Renal pelvis (tissue), 12 donors: ENCODE data around the gene YY1. TPM values are rescaled to one million over a fixed set of nuclear protein-coding genes. Genes with fewer than 3 reads are reported as not detected.
"Not testable (repeated sequence)": the region's sequence is repeated elsewhere in the genome, so short reads cannot be mapped to it uniquely, and the experiment has no call there.

Experiments
- DNase-seq: peaks from one replicate; pipeline ENCODE4 v3.0.0-alpha.2; 2013
- long read RNA-seq, 16 experiments: transcript quantifications; one replicate each; lab custom pipeline, GENCODE V29; 2026
- polyA plus RNA-seq, 3 donors: library from polyadenylated mRNA; unstranded; fragments of 120-200 nt; gene quantifications; one replicate each; pipeline ENCODE4 v1.2.1, GENCODE V29; 2013; ENCODE audit not compliant: insufficient read length in 3 of 3

Gene YY1
- 100 to 1,000 TPM; 126 to 129 (median 126) TPM for polyA plus RNA-seq
- long read RNA-seq, donor 1, full-length matches to known transcripts = 61 of 80 reads
- long read RNA-seq, donor 1, partial matches to known transcripts = 19 of 80 reads
- long read RNA-seq, donor 1, other reads (novel, unspliced or antisense) = 0 of 80 reads
- long read RNA-seq, donor 2, full-length matches to known transcripts = 67 of 73 reads
- long read RNA-seq, donor 2, partial matches to known transcripts = 6 of 73 reads
- long read RNA-seq, donor 2, other reads (novel, unspliced or antisense) = 0 of 73 reads
- long read RNA-seq, donor 3, full-length matches to known transcripts = 67 of 113 reads
- long read RNA-seq, donor 3, partial matches to known transcripts = 46 of 113 reads
- long read RNA-seq, donor 3, other reads (novel, unspliced or antisense) = 0 of 113 reads
- long read RNA-seq, donor 4, full-length matches to known transcripts = 54 of 66 reads
- long read RNA-seq, donor 4, partial matches to known transcripts = 12 of 66 reads
- long read RNA-seq, donor 4, other reads (novel, unspliced or antisense) = 0 of 66 reads
- long read RNA-seq, donor 5, full-length matches to known transcripts = 46 of 69 reads
- long read RNA-seq, donor 5, partial matches to known transcripts = 23 of 69 reads
- long read RNA-seq, donor 5, other reads (novel, unspliced or antisense) = 0 of 69 reads
- long read RNA-seq, donor 6, full-length matches to known transcripts = 67 of 161 reads
- long read RNA-seq, donor 6, partial matches to known transcripts = 94 of 161 reads
- long read RNA-seq, donor 6, other reads (novel, unspliced or antisense) = 0 of 161 reads
- long read RNA-seq, donor 7, full-length matches to known transcripts = 111 of 144 reads
- long read RNA-seq, donor 7, partial matches to known transcripts = 33 of 144 reads
- long read RNA-seq, donor 7, other reads (novel, unspliced or antisense) = 0 of 144 reads
- long read RNA-seq, donor 8, full-length matches to known transcripts = 33 of 42 reads
- long read RNA-seq, donor 8, partial matches to known transcripts = 9 of 42 reads
- long read RNA-seq, donor 8, other reads (novel, unspliced or antisense) = 0 of 42 reads
- long read RNA-seq, donor 9, full-length matches to known transcripts = 83 of 99 reads
- long read RNA-seq, donor 9, partial matches to known transcripts = 16 of 99 reads
- long read RNA-seq, donor 9, other reads (novel, unspliced or antisense) = 0 of 99 reads
- long read RNA-seq, donor 10, full-length matches to known transcripts = 71 of 111 reads
- long read RNA-seq, donor 10, partial matches to known transcripts = 40 of 111 reads
- long read RNA-seq, donor 10, other reads (novel, unspliced or antisense) = 0 of 111 reads
- long read RNA-seq, donor 11, full-length matches to known transcripts = 70 of 103 reads
- long read RNA-seq, donor 11, partial matches to known transcripts = 33 of 103 reads
- long read RNA-seq, donor 11, other reads (novel, unspliced or antisense) = 0 of 103 reads
- long read RNA-seq, donor 12, full-length matches to known transcripts = 88 of 99 reads
- long read RNA-seq, donor 12, partial matches to known transcripts = 11 of 99 reads
- long read RNA-seq, donor 12, other reads (novel, unspliced or antisense) = 0 of 99 reads
- long read RNA-seq, donor 13, full-length matches to known transcripts = 62 of 67 reads
- long read RNA-seq, donor 13, partial matches to known transcripts = 5 of 67 reads
- long read RNA-seq, donor 13, other reads (novel, unspliced or antisense) = 0 of 67 reads
- long read RNA-seq, donor 14 = 0 reads
- long read RNA-seq, donor 15 = 0 reads
- long read RNA-seq, donor 16, full-length matches to known transcripts = 94 of 109 reads
- long read RNA-seq, donor 16, partial matches to known transcripts = 15 of 109 reads
- long read RNA-seq, donor 16, other reads (novel, unspliced or antisense) = 0 of 109 reads

DNA sequence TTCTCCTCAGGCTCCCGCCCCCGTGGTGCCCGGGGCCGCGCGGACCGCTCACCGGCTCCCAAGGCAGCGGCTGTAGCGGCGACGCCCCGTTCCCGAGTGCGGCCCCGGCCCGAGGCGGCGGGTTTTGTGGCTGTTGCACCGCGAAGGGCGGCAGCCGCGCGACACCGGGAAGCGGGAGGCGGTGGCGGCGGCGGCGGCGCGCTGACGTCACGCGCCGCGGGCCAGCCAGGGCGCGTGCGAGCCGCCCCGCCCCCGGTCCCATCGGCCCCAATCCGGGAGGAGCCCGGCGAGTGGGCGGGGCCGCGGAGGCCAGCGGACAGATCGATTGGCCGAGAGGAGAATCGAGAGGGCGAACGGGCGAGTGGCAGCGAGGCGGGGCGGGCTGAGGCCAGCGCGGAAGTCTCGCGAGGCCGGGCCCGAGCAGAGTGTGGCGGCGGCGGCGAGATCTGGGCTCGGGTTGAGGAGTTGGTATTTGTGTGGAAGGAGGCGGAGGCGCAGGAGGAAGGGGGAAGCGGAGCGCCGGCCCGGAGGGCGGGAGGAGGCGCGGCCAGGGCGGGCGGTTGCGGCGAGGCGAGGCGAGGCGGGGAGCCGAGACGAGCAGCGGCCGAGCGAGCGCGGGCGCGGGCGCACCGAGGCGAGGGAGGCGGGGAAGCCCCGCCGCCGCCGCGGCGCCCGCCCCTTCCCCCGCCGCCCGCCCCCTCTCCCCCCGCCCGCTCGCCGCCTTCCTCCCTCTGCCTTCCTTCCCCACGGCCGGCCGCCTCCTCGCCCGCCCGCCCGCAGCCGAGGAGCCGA lies at the start of gene YY1:
TSS of gene YY1 (plus strand) at position 726 of the 792 bp plus-strand sequence. CDS start 101 bp downstream, outside the sequence.
- DNase-seq = peak; percentile 98

DNA sequence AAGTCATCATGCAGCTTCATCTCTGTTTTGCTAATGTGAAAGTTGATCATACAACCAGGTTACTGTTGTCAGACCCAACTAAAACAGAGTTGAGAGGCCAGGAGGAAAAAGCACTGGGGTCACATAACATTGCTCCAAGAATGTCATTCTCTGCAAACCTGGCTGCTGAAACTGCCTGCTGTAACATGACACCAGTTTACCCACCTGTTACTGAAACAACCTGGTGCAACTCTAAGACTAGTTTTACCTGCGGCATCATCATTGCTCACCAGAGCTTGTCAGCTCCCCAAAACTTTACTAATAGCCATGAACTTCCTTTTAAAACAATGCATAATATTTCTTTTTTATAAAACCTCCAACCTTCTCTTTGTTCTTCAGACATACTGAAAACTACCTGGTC lies 48.8 kb upstream of the YY1 start:
- DNase-seq = peak; percentile 10

DNA sequence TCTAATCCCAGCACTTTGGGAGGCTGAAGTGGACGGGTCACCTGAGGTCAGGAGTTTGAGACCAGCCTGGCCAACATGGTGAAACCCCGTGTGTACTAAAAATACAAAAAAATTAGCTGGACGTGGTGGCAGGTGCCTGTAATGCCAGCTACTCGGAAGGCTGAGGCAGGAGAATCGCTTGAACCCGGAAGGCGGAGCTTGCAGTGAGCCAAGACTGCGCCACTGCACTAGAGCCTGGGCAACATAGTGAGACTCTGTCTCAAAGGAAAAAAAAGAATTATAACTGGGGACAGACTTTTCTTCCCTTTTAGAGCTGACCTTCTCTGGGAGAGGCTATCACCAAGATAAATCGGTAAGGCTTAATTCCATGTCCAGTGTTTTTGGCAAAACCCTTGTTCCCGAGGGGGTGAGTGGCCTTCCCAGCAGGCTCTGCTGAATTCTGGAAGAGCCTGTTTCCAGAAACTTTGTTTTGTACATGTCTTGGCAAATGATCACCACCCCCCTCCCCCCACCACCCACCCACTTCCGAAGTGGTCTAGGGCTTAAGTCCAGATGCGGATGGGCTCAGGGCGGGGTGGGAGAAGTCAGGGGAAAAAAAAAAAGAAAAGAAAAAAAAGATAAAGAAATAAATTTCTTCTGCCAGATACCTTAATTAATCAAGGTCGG lies 47.2 kb upstream of the YY1 start:
- no peak for DNase-seq

DNA sequence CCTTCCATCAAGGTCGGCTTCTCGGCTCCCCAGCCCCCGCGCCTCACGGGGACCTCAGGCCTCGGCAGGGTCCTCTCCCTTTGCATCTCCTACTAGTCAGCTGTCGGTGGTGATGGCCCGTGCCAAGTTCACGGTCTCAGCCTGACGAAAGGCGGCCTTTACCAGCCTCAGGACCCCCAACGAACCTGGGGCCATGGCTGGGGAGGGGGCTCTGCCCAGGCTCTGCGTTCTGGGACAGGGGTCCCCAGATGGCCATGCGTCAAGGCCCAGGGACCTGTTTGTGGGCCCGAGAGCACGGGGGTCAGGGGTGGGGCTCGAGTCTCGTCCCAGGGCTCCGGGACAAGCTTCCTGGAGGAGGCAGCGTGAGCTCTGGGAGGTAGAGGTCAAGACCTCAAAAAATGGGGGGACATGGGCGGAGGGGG lies 46.7 kb upstream of the YY1 start:
- no peak for DNase-seq

DNA sequence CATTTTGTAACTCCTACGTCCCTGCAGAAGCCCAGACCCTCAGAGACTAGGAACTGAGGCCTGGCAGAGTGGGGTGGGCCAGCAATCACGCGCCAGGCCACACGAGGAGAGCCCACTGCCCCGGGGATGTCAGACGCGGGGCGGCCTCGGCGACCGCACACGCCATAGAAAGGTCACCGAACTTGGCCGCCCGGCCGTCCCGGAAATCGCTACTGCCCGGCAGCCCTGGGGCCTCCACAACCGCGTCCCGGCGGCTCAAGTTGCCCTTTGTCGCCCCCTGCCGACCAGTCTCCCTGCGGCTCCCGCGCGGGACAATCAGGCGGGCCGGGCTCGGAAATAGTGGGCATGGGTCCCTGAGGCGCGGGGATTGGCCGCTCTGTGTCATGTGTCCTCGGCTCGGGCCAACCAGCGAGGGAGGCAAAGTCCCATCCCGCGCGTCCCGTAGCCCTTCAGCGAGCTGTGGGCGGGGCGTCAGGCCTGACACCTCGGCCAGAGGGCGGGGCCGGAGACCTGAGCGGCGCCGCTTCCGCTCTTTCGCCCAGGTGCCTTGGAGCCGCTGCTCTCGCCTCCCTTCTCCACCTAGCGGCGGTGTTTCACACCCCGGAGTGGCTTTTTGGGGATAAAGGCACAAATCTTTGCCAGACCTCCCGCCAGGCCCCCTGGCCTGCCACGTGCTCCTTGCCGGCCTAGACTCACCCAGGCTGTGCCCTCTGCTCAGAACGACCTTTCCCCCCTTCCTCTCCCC lies 46.1 kb upstream of the YY1 start:
- DNase-seq = peak; percentile 99

DNA sequence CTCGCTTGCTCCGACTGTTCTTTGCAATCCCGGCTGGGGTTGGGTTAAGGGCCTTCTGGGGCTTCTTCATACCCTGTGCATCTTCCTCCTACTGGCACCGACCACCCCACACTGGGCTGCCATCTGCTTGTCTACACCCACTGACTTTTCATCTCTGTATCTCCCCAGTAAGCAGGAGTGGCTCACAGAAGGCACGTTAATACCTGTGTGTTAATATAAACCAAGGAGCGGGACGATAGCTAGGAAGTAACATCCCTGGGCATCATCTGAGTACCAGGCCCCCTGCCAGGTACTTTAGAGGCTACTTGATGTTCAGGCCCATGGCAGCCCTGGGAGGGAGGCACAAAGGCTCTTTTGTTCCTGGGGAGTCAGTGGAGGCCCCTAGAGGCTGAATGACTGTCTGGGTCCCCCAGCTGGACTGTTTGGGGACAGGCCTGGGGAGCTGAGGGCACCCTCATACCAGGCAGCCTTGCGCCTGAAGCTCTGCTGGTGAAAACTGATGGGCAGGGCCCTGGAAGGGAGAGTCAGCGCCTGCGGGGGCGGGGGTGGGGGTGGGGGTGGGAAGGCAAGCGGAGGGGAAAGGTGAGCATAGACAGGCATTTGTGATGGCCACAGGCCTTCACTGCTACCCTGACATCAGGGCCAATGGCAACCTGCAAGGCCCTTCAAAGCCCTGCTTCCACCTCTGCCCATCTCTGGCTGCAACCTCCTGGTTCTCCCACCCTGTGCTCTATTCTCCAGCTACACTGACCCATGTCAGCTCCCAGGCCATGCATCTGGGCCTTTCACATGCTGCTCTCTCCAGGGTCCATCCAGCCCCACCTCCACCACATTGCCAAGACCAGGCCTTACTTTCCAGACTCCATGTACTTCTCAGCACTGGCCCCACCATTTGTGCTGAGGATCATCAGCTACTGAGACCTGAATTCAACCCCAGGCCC lies 45.3 kb upstream of the YY1 start:
- no peak for DNase-seq

DNA sequence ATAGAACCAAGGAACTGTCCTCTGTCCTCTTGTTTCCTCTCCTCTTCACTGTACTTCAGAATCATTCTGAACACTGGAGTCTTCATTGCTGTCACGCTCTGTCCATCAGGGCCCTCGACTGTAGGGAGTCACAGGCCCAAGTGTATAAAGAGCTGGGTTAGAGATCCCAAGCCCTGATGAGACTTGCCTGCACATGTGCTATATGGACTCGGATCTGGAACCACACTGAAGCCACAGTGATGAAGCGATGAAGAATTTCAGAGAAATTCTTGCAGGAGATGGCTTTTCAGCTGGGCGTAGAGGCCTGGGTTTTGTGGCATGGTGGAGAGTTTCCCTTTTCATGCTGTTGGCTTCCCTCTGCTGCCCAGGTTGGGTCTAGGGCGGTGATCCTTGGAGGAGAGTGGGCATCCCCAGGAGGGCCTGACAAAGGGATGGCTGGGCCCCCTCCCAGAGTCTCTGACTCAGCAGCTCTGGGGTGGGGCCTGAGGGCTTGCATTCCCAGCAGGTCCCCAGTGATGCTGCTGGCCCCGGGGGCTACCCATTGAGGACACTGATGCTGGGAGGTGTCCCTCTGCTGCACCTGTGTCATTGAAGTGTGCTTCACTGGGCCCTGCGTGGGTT lies 39.6 kb upstream of the YY1 start:
- no peak for DNase-seq

DNA sequence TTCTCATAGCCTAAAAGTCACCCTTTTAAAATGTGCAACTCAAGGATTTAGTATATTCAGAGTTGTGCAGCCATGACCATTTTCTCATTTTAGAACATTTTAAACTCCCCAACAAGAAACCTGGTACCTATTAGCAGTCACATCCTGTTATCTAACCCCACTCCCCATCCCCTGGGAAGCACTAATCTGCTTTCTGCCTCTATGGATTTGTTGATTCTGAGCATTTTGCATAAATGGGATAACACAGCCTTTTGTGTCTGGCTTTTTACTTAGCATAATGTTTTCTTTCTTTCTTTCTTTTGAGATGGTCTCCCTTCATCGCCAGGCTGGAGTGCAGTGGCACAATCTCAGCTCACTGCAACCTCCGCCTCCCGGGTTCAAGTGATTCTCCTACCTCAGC lies 38.6 kb upstream of the YY1 start:
- no peak for DNase-seq

DNA sequence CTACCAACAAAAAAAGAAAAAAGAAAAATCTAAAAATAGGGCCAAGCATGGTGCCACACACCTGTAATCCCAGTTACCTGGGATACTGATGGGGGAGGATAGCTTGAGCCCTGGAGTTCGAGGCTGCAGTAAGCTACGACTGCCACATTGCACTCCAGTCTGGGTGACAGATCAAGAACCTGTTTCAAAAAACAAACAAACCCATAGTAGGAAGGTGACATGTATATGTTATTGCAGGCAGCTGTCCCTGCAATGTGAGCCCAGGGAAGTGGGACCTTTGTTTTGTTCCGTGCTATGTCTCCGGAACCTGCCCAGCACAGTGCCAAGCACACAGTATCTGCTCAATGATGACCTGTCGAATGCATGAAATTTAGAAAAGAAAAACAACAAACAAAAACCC lies 37.2 kb upstream of the YY1 start:
- no peak for DNase-seq

DNA sequence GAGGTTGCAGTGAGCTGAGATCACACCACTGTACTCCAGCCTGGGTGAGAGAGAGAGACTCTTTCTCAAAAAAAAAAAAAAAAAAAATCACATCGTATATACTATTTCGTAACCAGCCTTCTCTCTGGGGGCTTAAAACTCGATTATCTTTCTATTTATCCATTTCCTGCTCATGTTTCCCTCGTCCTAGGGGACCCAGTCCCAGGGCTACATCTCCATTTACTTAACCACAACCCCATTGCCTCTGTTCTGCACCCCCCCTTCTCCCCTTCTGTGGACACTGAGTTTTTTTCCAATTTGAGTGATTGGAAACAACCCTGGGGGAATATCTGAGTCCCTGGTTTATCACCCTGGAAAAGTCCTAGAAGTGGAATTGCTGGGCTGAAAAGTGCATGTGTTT lies 36.2 kb upstream of the YY1 start:
- DNase-seq = no peak

DNA sequence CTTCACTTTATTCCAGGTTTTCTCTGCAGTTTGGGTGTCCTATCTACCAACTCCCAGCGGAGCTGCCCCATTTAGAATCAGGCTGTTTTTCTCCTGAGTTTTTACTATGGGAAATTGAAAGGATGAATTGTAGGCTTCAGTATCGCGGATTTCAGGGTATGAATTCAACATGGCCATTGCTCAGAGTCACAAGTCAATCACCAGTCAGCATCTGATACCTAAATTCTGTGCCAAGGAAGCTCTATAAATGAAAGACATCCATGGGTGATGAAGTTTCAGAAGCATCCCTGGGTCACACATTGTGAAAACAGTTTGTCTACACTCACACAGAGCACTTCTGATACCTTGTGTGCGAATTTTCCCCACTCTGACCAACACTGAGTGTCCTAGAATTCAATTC lies 35.8 kb upstream of the YY1 start:
- no peak for DNase-seq

DNA sequence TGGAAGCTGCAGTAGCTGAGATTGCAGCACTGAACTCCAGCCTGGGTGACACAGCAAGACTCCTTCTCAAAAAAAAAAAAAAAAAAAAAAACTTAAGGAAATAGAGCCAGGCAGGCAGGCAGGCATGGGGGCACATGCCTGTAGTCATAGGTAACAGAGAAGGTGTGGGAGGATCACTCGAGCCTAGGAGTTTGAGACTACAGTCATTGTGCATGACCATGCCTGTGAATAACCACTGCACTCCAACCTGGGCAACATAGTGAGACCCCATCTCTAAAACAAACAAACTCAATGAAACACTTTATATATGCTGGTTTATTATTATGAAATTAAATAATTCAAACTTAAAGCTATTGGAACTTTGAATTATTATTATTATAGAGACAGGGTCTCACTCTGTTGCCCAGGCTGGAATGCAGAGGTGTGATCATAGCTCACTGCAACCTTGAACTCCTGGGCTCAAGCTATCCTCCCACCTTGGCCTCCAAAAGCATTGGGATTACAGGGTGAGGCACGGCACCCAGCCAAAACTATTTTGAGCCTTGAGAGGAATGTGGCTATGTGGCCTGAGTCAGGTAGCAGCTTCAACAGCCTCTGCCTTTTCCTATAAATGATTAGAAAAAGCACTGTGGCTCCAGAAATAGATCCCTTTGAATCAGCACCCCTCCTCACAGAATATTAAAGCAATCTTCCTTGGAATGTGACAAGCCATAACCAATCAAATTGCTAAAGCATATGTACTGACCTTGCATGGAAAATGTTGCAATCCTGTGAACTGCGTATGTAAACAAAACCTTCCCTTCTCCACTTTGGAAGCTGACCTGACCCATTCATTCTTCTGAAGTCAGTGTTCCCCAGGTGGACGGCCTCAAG lies 34.7 kb upstream of the YY1 start:
- no peak for DNase-seq

DNA sequence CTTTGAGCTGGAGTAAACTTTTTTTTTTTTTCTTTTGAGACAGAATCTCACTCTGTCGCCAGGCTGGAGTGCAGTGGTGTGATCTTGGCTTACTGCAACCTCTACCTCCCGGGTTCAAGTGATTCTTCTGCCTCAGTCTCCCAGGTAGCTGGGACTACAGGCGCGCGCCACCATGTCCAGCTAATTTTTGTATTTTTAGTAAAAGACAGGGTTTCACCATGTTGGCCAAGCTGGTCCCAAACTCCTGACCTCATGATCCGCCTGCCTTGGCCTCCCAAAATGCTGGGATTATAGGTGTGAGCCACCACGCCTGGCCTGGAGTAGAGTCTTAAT lies 34.1 kb upstream of the YY1 start:
- DNase-seq = not testable (repeated sequence)

DNA sequence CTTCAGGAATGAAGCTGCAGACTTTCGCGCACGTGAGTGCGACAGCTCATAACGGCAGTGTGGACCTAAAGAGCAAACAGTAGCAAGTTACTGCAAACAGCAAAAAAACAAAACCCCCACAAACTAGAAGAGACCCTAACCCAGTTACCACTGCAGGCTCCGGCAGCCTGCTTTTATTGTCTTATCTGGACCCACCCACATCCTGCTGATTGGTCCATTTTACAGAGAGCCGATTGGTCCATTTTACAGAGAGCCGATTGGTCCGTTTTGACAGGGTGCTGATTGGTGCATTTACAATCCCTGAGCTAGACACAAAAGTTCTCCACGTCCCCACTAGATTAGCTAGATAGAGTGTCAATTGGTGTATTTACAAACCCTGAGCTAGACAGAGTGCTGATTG lies 31.4 kb upstream of the YY1 start:
- DNase-seq = not testable (repeated sequence)

DNA sequence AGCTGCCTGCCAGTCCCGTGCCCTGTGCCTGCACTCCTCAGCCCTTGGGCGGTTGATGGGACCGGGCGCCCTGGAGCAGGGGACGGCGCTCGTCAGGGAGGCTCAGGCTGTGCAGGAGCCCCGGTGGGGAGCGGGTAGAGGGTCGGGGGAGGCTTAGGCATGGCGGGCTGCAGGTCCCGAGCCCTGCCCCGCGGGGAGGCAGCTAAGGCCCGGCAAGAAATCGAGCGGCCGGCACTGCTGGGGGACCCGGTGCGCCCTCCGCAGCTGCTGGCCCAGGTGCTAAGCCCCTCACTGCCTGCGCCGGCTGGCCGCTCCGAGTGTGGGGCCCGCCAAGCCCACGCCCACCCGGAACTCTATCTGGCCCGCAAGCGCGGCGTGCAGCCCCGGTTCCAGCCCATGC lies 30.8 kb upstream of the YY1 start:
- DNase-seq = not testable (repeated sequence)

DNA sequence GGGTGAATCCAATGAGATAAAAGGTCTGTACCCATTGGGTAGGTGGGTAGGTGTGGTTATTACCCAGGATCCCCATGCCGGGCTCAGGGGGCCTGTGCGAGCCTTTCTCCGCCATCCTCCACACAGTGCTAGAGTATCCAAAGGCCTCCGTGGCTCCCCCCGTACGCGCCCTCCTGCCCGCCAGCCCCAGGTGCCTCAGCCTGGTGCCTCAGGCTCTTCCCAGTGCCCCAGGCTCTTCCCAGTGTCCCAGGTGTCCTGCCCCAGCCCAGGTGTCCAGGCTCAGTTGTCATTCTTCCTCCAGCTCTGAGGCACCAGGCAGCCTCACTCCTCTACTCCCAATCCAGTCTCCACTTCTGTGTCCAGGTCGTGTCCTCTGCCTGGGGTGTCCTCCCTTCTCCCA lies 27.6 kb upstream of the YY1 start:
- DNase-seq = no peak
